Measurements from ENCODE around the gene TSPAN10.
"Not testable (repeated sequence)": the region's sequence is repeated elsewhere in the genome, so short reads cannot be mapped to it uniquely, and the experiment has no call there.

The TSPAN10 gene

DNA sequence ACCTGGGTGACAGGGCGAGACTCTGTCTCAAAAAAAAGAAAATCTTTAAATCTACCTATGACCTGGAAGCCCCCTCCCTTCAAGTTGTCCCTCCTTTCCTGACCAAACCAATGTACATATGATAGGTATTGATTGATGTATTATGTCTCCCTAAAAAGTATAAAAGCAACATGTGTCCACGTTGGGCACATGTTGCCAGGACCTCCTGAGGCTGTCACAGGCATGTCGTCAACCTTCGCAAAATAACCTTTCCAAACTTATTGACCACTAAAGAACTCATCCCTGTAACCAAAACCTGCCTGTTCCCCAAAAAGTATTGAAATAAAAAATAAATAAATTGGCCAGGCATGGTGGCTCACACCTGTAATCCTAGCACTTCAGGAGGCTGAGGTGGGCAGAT, 25.0 kb downstream of the TSPAN10 start:
- DNase-seq (ENCODE audit: low read depth, low spot score), result no peak

DNA sequence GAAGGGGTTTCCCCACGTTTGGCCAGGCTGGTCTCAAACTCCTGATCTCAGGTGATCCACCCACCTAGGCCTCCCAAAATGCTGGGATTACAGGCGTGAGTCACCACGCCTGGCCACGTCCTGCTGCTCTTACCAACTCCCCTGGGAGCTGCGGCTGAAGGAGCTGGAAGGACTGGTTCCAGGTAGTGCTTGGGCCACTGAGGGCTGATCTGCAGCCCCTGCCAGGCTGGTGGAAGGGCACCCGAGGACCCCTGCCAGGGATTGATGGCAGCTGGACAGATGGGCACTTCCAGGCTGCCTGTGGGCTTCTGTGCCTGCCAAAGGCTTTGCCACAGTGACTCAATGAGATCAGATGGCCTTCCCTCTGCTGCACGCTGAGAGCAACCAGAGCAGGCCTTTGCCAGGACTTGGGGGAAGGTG, 27.1 kb downstream of the TSPAN10 start:
- DNase-seq (ENCODE audit: low read depth, low spot score), result no peak

DNA sequence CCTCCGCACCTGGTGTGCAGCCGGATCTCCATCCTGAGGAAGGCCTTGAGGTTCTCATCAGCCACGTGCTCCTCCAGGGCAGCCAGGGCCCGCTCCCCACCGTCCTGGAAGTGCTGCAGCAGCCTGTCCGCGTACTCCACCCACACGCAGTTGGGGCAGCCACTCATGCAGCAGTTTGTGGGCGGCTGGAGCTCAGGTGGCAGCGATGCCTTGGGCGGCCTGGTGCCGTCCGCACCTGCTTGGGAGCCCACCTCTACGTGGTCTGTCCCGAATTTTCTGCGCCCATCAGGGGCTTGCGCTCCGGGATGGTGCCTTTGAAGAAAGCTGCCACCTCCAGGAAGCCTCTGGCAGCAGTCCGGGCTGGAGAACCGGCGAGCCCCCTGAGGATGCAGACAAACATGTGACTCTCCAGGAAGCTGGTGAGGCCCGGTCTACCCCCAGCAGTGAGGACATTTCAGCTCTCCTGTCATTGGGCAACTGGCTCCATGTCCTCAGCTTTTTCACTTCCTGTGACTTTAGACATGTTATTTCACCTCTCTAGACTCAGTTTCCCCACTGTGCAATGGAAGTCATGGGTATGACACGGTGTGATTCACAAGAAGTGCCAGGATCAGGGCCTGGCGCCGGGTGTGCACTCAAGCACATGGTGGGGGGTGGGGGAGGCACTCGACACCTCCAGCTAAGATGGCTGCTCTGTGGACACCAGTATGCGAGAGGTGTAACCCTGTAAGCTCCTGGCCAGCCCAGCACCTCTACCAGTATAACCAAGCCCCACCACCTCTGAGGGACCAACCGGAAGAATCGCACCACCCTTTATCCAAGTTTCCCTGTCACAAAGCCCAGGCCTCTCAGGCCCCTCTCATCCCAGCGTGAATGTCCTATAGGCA, 28.5 kb downstream of the TSPAN10 start:
- no peak for DNase-seq (ENCODE audit: low read depth, low spot score)

- DNase-seq (ENCODE audit: low read depth, low spot score), result no peak
Observed at GRCh38 chr17:81666092-81666341, 29.0 kb downstream of the TSPAN10 start.

DNA sequence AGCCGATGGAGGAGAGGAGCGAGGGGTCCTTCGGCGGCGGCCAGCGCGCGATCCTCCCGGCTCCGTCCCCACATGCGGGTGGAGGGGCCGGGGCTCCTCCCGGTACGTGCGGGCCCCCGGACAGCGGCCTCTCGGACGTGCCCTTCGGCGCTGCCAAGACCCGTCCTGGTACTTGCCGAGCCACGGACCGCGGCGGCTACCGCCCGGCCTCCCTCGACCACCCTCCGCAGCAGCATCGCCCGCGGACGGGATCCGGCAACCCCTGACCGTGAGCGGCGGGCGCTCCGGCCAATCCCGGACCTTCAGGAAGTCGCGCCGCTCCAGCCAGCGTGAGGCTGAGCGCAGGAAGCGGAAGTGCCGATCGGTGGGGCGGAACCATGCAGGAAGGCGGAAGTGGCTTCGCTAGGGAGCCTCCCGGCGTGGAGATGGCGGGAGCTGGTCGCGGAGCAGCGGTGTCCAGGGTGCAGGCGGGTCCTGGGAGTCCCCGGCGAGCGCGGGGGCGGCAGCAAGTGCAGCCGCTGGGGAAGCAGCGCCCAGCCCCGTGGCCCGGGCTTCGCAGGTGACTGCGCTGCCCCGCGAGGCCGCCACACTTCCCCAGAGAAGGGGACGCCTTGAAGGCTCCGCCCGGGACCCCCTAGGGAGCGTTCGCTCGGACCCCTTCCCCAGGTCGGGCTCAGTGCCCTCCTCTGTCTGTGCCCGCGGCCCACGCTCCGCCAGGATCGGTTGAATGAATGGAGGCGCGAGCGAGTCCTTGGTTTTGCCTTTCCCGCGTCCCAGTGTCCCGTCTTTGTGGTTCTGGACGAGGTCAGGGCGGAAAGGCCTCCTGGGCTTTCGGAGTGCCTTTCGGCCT, 29.6 kb downstream of the TSPAN10 start, which contains the start of the genes CCDC137 and OXLD1:
TSS of gene CCDC137 (plus strand) at position 396 of the 850 bp plus-strand sequence. CDS start at position 426, 30 bp downstream.
TSS of gene OXLD1 (minus strand) at position 264 of the 850 bp plus-strand sequence. CDS start at position 236, 28 bp downstream.
- peak; percentile 86 for DNase-seq (ENCODE audit: low read depth, low spot score)

GRCh38 chr17:81667754-81668153, 30.8 kb downstream of the TSPAN10 start:
- no peak for DNase-seq (ENCODE audit: low read depth, low spot score)

DNA sequence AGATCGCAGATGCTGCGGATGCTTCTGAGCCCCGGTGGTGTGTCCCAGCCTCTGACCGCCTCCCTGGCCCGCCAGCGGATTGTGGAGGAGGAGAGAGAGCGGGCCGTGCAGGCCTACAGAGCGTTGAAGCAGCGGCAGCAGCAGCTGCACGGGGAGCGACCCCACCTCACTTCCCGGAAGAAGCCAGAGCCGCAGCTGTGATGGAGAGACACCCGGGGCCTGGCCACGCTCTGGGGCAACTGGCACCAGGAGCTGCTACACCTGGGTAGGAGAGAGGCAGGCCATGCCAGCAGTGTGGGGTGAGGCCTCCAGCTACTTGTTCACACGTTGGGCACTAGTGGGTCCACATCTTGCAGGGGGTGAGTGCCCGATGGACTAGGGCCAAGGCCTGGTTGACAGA, 35.5 kb downstream of the TSPAN10 start:
- no peak for DNase-seq (ENCODE audit: low read depth, low spot score)

DNA sequence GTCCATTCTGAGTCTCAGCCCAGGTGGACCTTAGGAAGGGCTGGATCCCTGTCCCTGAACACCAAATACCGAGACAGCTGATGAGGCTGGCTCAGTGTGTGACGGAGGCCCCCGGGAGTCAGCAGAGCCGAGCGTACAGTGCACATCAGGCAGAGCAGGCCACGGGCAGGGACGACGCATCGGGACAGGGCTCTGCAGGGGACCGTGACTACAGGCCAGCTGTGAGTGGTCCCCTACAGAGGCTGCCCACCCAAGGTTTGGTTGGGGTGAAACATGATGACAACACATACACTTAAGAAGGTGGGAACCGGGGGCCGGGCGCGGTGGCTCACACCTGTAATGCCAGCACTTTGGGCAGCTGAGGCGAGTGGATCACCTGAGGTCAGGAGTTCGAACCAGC, 36.0 kb downstream of the TSPAN10 start:
- no peak for DNase-seq (ENCODE audit: low read depth, low spot score)

DNA sequence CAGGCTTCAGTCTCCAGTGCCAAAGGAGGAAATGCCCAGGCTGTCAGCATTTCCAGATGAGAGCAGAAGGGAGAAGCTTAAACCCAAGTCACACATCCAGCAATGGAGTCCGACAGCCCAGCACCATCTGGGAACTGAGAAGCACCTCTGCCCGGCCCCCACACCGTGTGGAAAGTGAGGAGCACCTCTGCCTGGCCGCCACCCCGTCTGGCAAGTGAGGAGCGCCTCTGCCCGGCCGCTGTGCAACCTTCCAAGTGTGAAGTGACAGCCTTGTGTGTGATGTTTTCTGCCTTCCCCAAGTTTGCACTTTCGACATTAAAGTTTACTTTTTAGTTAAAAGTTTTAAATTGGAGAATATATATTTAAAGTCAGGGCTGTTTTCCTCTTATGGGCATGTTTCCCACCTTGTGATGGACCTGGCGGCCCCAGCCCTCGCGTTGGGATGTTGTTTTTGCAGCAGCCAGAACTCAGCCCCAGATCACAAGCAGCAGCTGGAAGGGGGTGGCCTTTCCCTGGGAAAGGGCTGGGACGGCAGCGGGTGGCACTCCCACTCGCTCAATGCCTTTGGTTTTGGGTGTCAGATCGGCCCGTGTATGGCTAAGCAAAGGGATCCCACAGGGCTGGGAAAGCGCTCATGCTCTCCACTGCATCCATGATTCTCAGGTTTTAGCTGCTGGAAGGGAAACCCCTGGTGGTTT, 36.7 kb downstream of the TSPAN10 start:
- no peak for DNase-seq (ENCODE audit: low read depth, low spot score)

DNA sequence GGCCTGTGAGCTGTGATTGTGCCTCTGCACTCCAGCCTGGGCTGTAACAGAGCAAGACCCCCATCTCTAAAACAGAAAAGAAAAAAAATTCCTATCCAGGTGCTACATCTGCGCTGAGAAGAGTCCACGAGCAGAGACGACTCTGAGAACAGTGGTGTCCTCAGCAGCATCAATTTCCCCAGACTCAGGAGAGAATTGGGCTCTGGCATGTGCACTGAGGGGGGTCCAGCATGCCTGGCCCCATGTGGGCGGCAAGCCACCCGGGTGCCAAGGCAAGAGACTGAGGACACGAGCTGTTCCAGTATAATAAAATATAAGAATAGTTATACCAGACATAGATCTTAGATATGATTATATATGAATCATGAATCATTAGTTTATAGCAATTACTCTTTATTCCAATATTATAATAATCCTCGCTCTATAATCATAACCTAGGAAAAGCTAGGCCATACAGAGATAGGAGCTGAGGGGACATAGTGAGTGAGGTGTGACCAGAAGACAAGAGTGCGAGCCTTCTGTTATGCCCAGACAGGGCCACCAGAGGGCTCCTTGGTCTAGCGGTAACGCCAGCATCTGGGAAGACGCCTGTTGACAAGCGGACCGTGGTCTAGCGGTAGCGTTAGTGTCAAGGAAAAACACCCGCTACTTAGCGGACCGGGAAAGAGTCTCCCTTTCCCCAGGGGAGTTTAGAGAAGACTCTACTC, 38.7 kb downstream of the TSPAN10 start:
- DNase-seq (ENCODE audit: low read depth, low spot score), result not testable (repeated sequence)

- no peak for DNase-seq (ENCODE audit: low read depth, low spot score)
Observed at GRCh38 chr17:81676906-81677305, 39.9 kb downstream of the TSPAN10 start.

DNA sequence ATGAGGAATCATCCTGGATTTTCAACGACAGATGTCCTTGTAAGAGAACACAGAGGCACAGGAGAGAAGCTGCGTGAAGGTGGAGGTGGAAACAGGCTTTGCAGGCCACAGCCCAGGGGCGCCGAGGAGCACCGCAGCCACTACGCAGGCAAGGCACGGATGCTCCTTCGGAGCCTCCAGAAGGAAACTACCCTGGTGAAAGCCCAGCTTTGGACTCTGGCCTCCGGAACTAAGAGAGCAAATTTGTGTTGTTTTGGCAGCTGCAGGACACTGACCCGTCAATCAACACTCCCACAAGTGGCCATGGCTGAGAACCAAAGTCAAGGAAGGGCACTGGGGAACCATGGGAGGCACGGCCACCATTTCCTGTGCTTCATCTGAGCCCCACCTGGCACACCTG, 43.2 kb downstream of the TSPAN10 start:
- DNase-seq (ENCODE audit: low read depth, low spot score), result no peak

GRCh38 chr17:81681672-81682071, 44.7 kb downstream of the TSPAN10 start:
- peak; percentile 91 for DNase-seq (ENCODE audit: low read depth, low spot score)

DNA sequence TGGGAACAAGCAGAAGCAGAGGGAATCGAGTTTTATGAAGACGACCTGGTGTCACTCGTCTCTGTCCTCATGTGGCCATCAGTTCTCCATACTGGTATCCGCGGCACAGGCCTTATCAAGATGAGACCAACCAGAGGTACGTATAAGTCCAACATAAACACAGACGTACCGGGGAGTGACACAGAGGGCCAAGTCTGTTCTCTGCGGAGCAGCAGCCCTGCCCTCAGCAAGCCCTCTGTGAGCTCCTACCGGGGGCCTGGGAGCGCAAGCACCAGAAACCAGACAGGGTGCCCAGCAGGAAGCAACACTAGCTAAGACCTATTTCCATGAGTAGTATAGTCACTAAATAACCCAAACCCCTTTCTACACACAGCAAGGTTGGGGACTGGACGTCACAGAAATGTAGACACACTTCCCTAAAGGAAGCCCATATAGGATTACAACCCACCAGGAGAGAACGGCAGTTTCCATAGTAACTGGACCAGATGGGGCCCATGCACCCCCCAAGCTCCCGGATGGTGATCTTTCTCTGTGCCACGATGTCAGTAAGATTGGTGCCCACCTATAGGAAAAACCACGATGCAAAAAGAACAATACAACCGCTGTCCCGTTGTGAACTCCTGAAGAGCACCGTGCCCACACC, 45.7 kb downstream of the TSPAN10 start:
- DNase-seq (ENCODE audit: low read depth, low spot score), result no peak

DNA sequence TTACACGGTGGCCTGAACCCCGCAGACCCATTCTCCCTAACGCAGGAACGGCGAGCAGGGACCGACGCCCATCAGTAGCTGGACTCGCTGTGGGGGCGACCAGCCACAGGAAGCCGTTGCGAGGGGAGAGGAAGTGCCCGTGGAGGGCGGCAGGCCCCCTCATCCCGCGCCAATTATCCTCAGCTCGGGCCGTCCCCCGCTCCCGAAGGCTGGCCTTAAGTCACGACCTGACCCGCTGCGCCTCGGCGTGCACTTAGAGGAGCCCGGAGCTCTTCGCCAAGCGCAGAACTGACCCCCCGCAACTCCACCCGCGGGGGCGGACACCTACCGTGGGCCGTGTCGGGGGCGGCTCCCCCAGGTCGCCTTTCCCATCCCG, 46.2 kb downstream of the TSPAN10 start:
- DNase-seq (ENCODE audit: low read depth, low spot score), result no peak

- peak; percentile 99 for DNase-seq (ENCODE audit: low read depth, low spot score)
Observed at GRCh38 chr17:81683584-81684441, 46.8 kb downstream of the TSPAN10 start, which contains the start of the genes ARL16 and HGS. TSS of gene ARL16 (minus strand) at chr17:81683797. CDS start at chr17:81683753, 44 bp downstream. TSS of gene HGS (plus strand) at chr17:81684011. CDS start at chr17:81684067, 56 bp downstream.

DNA sequence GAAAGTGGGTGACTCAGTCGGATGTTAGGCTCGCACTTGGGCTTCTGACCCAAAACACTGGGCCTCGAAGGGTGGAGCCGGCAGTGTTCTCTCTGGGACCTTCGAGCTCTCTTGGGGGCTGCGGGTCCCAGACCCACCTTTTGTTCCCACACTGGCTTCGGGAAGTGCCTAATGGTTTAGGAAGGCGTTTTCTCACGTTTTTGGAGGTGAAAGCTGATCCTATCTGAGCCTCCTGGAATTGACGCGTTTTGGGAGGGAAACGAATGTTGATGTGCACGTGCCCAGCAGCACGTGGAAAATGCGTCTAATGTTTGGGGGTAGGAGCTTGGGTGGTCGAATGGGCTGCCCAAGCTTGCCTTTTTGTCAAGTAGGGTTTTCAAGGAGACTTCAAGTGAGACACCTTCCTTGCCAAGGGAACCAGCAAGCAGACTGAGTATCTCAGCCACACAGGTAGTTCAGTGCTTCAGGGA, 47.5 kb downstream of the TSPAN10 start:
- DNase-seq (ENCODE audit: low read depth, low spot score), result no peak

GRCh38 chr17:81685108-81685507, 48.1 kb downstream of the TSPAN10 start:
- DNase-seq (ENCODE audit: low read depth, low spot score), result no peak

GRCh38 chr17:81686614-81687013, 49.6 kb downstream of the TSPAN10 start:
- no peak for DNase-seq (ENCODE audit: low read depth, low spot score)

Measured in brain pericyte (primary cell).